ENCODE measurements around the gene KXD1. TPM values are rescaled to one million over a fixed set of nuclear protein-coding genes. Genes with fewer than 3 reads are reported as not detected.

KXD1 gene, protein sequence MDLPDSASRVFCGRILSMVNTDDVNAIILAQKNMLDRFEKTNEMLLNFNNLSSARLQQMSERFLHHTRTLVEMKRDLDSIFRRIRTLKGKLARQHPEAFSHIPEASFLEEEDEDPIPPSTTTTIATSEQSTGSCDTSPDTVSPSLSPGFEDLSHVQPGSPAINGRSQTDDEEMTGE
- total RNA-seq, result 75.0 and 87.0 TPM in 2 replicates

GRCh38 chr19:18557411-18558201 lies at the start of gene KXD1:
Gene KXD1, plus strand, starts transcription at chr19:18557870. Its CDS starts 4,187 bp downstream, at chr19:18562057.

GRCh38 chr19:18521692-18522123 lies 36.0 kb upstream of the KXD1 start, which contains the start of gene ELL:
Gene ELL, minus strand, starts transcription at chr19:18522070. Its CDS starts 15 bp downstream, at chr19:18522055.

DNA sequence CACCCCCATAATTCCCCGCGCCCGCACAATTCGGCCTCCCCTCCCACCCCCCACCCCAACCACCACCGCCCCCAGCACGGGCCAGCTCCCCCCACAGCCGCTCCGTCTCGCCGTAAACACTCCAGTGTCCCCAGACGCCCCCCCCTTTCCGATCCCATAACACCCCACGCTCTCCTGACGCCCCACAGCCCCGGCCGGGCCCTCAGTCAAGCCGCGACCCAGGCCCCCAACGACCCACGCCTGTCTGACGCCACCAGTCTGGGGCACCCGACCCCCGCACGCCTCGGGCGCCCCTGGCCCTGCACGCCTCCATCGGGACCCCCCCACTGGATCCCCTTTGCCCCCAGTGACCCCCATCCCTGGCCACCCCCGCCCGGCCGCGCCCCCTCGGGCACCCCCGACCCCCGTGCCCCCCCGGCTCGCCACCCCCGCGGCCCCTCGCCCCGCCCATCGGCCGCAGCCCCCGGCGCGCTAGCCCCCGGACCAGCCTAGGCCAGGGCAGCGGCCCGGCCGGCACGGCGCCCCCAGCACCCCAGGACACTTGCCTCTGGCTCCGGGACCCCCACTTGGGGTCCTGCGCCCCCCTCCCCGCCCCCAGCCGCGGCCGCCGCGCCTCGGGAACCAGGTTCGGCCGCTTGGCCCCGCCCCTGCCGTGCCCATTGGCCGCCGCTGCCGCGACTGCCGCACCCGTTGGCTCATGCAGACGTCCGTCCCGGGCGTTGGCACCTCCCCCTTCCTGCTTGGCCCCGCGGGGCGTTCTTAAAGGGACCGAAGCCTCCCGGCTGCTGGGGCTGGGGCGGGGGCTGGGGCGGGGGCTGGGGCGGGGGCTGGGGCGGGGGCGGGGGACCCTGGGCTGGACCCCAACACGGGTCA lies 14.5 kb upstream of the KXD1 start, which contains the start of gene FKBP8:
FKBP8 (minus strand) TSS at position 633 of the 873 bp plus-strand sequence. CDS start 1,603 bp downstream, outside the sequence.

DNA sequence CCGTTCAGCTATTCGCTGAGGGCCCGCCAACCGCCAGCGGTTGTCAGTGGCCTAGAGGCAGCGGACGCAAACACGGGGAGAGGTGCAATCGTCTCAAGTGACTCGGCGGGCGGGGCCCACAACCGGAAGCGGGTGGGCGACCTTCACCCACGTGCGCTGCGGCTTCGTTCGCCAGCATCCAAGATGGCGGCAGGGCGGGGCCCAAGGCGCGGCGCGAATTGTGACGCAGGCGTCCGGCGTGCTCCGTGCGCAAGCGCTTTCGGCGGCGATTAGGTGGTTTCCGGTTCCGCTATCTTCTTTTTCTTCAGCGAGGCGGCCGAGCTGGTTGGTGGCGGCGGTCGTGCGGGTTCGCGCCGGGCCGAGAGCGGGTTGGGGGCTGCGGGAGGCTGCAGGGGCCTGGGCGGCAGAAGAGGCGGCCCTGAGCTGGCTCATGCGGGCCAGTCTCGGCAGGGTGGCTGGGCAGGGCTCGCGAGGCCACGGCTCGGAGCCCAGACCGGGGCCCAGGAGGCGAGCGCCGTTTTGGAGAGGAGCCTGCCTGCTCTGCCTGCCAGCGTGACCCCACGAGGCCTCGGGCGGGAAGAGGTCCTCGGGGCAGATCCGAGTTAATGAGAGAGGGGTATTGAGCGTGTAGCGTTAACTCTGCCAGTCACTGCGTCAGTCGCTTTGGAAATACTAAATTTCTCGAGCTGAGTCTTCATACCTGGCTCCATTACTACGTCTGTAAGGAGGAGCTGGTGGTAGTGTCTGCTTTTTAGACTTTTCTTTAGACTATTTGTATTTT lies 14.1 kb downstream of the KXD1 start, which contains the start of gene UBA52:
UBA52 (plus strand) TSS at position 294 of the 781 bp plus-strand sequence. CDS start 1,444 bp downstream, outside the sequence.

DNA sequence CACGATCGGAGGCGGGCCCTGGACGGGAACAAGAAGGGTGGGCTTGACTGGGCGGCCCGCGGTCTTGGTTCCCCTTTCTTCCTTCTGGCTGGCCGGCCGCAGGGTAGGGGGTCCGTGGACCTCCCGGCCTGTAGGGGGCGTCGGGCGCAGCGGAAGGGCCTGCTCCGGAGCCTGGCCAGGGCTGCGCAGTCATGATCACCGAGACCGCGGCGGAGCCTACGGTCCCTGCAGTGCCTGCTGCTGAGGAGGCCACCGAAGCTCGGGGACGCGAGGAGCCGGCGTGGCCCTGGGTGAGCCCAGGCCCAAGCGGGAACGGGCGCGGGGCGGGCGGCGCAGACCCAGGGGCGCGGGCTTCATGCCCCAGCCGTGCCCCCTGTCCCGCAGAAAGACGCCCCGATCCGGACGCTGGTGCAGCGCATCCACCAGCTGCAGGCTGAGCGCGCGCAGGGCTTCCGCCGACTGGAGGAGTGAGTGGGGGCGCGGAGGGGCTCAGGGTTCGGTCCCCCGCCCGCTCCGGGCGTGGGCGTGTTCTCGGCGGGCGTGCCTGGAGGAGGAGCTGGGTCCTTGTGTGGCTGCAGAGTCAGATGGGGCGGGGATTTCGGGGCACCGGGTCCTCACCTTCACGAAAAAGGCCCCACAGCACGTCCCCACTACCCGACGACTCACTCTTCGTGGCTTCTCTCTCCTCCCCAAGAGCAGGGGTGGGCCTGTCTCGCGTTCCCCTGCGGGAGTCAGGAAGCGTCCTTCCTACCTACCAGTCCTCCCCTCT lies 31.1 kb downstream of the KXD1 start, which contains the start of gene REX1BD:
REX1BD (plus strand) TSS at position 188 of the 769 bp plus-strand sequence; CDS start at position 192, 4 bp downstream.

GRCh38 chr19:18606281-18607225 lies 48.9 kb downstream of the KXD1 start, which contains the start of gene CRLF1:
Gene CRLF1, minus strand, starts transcription at chr19:18606799. Its CDS starts 143 bp downstream, at chr19:18606656.

GRCh38 chr19:18612772-18613588 lies 55.3 kb downstream of the KXD1 start, which contains the start of gene TMEM59L:
Gene TMEM59L, plus strand, starts transcription at chr19:18612870. Its CDS starts 89 bp downstream, at chr19:18612959.

Other genes starting within 250 kb of the KXD1 start
- gene LSM4, start 234.8 kb upstream of the KXD1 start, total RNA-seq, result 76.8 and 98.9 TPM in 2 replicates
- gene PGPEP1, start 217.3 kb upstream of the KXD1 start, total RNA-seq, result 6.6 and 14.5 TPM in 2 replicates
- gene GDF15, start 171.7 kb upstream of the KXD1 start, total RNA-seq, result 19.3 and 20.2 TPM in 2 replicates
- not detected in 2 replicates for gene LRRC25, start 160.2 kb upstream of the KXD1 start, total RNA-seq
- 78.5 and 82.7 TPM in 2 replicates for gene SSBP4, start 138.5 kb upstream of the KXD1 start, total RNA-seq
- gene ISYNA1, start 119.7 kb upstream of the KXD1 start, total RNA-seq, result 16.5 and 19.8 TPM in 2 replicates
- gene ELL, start 35.8 kb upstream of the KXD1 start, total RNA-seq, result 10.3 and 11.9 TPM in 2 replicates
- gene FKBP8, start 14.3 kb upstream of the KXD1 start, total RNA-seq, result 286 and 301 TPM in 2 replicates
- 663 and 704 TPM in 2 replicates for gene UBA52, start 14.0 kb downstream of the KXD1 start, total RNA-seq
- 89.2 and 105 TPM in 2 replicates for gene REX1BD, start 30.9 kb downstream of the KXD1 start, total RNA-seq
- gene CRLF1, start 48.9 kb downstream of the KXD1 start, total RNA-seq, result 80.8 and 105 TPM in 2 replicates
- gene TMEM59L, start 55.0 kb downstream of the KXD1 start, total RNA-seq, result 5.4 and 6.2 TPM in 2 replicates
- 3.4 and 5.1 TPM in 2 replicates for gene KLHL26, start 79.2 kb downstream of the KXD1 start, total RNA-seq
- gene CRTC1, start 125.8 kb downstream of the KXD1 start, total RNA-seq, result 4.0 and 5.9 TPM in 2 replicates
- gene COMP, start 233.4 kb downstream of the KXD1 start, total RNA-seq, result 0.10 and 0.25 TPM in 2 replicates